ENCODE measurements around the gene WNT4. TPM values are rescaled to one million over a fixed set of nuclear protein-coding genes. Genes with fewer than 3 reads are reported as not detected.

The WNT4 gene
- total RNA-seq, 1 donor, result under 0.01 TPM

DNA sequence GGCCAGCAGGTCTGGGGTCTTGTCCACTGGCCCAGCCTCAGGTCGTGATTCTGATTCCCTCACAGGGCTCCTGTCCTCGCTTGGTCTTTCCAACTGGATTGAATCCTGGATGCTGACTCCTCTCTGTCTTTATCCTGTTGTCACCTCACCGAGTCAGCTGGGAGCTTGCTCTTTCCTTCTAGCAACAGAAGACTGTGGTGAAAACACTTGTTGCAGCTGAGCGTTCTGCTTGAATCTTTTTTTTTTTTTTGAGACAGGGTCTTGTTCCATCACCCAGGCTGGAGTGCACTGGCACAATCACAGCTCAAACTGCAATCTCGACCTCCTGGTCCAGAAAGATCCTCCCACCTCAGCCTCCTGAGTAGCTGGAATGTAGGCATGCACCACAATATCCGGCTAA lies 8.0 kb upstream of the WNT4 start:
- peaks cover 16% of the 10 kb centered on the region for H3K27me3 ChIP-seq (ENCODE audit: insufficient read depth, low read length)

DNA sequence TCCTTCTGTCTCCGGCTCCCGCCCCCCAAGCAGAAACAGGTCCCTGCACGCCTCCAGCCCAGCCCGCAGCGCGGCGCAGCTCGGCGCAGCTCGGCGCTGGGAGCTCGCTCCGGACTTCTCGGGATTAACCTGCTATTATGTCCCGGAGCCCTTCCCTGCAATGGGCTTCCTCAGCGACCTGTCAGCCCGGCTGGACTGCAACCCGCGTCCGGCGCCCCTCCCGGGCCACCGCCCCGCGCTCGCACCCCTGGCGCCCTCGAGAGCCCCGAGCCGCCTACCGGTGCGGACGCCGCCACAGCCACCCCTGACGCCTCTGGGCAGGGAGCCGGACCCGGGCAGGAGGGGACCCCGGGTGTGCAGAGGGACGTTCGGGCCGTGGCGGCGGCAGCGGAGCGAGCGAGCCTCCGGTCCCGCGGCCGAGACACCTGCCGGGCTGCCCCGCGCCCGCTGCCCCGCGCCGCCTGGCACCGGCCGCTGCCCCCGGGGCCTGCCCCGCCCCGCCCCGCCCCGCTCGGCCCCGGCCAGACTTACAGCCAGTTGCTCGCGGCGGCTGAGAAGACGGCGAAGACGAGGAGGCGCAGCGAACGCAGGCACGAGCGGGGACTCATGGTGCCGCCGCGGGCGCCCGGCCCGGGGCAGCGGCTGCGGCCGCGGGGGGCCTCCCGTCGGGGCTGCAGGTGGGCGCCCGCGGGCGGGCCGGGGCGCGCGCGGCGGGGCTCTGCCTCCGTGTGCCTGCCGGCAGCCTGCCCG lies 407 bp downstream of the WNT4 start:
- H3K4me2 ChIP-seq (ENCODE audit: insufficient read depth, low read length), result peak overlapping the region; percentile 36
- H3K4me1 ChIP-seq (ENCODE audit: insufficient read depth, low read length), result no peaks in the 10 kb centered on the region
- peaks cover 21% of the 10 kb centered on the region for H4K20me1 ChIP-seq (ENCODE audit: insufficient read depth, low read length)
- H3K27me3 ChIP-seq (ENCODE audit: insufficient read depth, low read length), result peaks cover 43% of the 10 kb centered on the region
- DNase-seq (ENCODE audit: insufficient read length, low spot score, missing footprints), result peak; percentile 96
- TF ChIP-seq, protein P1, sequence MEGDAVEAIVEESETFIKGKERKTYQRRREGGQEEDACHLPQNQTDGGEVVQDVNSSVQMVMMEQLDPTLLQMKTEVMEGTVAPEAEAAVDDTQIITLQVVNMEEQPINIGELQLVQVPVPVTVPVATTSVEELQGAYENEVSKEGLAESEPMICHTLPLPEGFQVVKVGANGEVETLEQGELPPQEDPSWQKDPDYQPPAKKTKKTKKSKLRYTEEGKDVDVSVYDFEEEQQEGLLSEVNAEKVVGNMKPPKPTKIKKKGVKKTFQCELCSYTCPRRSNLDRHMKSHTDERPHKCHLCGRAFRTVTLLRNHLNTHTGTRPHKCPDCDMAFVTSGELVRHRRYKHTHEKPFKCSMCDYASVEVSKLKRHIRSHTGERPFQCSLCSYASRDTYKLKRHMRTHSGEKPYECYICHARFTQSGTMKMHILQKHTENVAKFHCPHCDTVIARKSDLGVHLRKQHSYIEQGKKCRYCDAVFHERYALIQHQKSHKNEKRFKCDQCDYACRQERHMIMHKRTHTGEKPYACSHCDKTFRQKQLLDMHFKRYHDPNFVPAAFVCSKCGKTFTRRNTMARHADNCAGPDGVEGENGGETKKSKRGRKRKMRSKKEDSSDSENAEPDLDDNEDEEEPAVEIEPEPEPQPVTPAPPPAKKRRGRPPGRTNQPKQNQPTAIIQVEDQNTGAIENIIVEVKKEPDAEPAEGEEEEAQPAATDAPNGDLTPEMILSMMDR (IDR thresholded peaks at IDR 0.05; ENCODE audit: extremely low read depth, low read depth, low read length), result no peak
- no peak overlapping the region for H3K27ac ChIP-seq (ENCODE audit: low read depth, low read length)
- peak overlapping the region; percentile 40 for H3K4me3 ChIP-seq (ENCODE audit: insufficient read depth, low read length)
- no peaks in the 10 kb centered on the region for H3K36me3 ChIP-seq (ENCODE audit: insufficient read depth, low read length)
- no peaks in the 10 kb centered on the region for H3K79me2 ChIP-seq (ENCODE audit: insufficient read depth, low read length)
- H2AFZ ChIP-seq (ENCODE audit: low read length), result no peak overlapping the region
- no peaks in the 10 kb centered on the region for H3K9me3 ChIP-seq (ENCODE audit: low read depth, low read length)

More for the DNA sequence above, 8.0 kb upstream of the WNT4 start:
- Histone ChIP-seq H3K9me3 (ENCODE audit: low read depth, low read length) (no peaks in the 10 kb centered on the region), H3K4me1 (ENCODE audit: insufficient read depth, low read length) (no peaks in the 10 kb centered on the region), H4K20me1 (ENCODE audit: insufficient read depth, low read length) (no peaks in the 10 kb centered on the region), H3K79me2 (ENCODE audit: insufficient read depth, low read length) (no peaks in the 10 kb centered on the region), H3K36me3 (ENCODE audit: insufficient read depth, low read length) (no peaks in the 10 kb centered on the region), H3K4me3 (ENCODE audit: insufficient read depth, low read length) (no peak overlapping the region), H2AFZ (ENCODE audit: low read length) (no peak overlapping the region), H3K27ac (ENCODE audit: low read depth, low read length) (no peak overlapping the region), H3K4me2 (ENCODE audit: insufficient read depth, low read length) (no peak overlapping the region)
- peak; percentile 31 for DNase-seq (ENCODE audit: insufficient read length, low spot score, missing footprints)
- TF ChIP-seq, protein P1 (IDR thresholded peaks at IDR 0.05; ENCODE audit: extremely low read depth, low read depth, low read length), result no peak

DNA sequence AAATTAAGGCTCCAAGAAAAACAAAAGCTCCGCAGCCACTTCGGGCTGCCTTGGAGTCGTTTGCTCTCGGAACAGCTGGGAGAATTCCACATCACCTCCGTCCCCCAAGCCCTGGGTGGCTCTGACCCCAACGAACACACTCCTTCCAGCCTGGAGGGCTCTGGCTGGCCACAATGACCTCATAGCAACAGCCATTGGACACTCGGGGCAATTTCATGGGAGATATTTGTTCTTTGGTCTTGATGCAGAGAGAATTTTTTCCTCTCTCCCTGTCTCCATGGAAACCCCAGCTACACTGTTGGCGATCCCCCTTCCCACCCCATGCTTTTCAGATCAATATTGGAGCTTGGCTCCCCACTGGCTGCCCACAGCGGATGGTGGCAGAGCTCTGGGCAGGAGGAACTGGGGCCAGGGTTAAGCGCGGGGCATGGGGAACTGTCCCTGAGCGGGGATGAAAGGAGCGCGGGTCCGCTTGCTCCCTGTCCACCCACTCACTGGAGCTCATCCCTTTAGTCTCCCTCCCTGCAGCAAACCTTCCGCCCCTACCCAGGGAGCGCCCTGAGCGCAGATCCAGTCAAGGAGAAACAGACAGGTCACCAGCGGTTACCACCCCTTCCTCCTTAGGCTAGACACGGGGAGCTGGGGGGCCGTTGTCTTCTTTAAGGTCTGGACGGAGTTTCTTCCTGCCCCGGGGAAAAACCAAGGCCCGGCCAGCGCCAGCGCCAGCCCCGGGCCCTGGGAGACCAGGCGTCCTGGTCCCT lies 1.2 kb downstream of the WNT4 start:
- H3K4me2 ChIP-seq (ENCODE audit: insufficient read depth, low read length), result peak overlapping the region; percentile 36
- H4K20me1 ChIP-seq (ENCODE audit: insufficient read depth, low read length), result peaks cover 21% of the 10 kb centered on the region
- TF ChIP-seq, protein P1 (IDR thresholded peaks at IDR 0.05; ENCODE audit: extremely low read depth, low read depth, low read length), result no peak
- no peak overlapping the region for H3K4me3 ChIP-seq (ENCODE audit: insufficient read depth, low read length)
- H3K9me3 ChIP-seq (ENCODE audit: low read depth, low read length), result no peaks in the 10 kb centered on the region
- H3K27me3 ChIP-seq (ENCODE audit: insufficient read depth, low read length), result peaks cover 43% of the 10 kb centered on the region
- no peaks in the 10 kb centered on the region for H3K4me1 ChIP-seq (ENCODE audit: insufficient read depth, low read length)
- H3K27ac ChIP-seq (ENCODE audit: low read depth, low read length), result no peak overlapping the region
- H3K36me3 ChIP-seq (ENCODE audit: insufficient read depth, low read length), result no peaks in the 10 kb centered on the region
- H2AFZ ChIP-seq (ENCODE audit: low read length), result no peak overlapping the region
- DNase-seq (ENCODE audit: insufficient read length, low spot score, missing footprints), result no peak
- H3K79me2 ChIP-seq (ENCODE audit: insufficient read depth, low read length), result no peaks in the 10 kb centered on the region

DNA sequence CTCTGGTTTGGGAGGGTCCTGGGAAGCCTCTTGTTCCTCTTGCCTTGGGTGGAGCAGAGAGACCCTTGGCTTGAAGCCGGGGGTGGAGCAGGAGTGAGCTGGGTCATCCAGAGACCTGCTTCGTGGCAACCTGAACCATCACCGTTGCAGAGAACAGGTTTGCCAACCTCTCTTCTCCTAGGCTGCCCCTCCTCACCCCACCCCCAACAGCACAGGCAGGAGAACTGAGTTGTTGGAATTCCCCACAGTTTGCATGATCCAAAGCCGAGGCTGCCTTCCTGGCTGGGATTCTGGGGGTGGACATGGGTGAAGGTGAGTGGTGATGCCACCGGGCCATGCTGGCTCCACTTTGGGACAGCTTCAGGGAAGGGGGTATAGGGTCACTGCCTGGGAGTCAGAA lies 2.2 kb downstream of the WNT4 start:
- Histone ChIP-seq H3K27ac (ENCODE audit: low read depth, low read length) (no peak overlapping the region), H3K36me3 (ENCODE audit: insufficient read depth, low read length) (no peaks in the 10 kb centered on the region), H3K4me3 (ENCODE audit: insufficient read depth, low read length) (no peak overlapping the region), H3K27me3 (ENCODE audit: insufficient read depth, low read length) (peaks cover 45% of the 10 kb centered on the region), H4K20me1 (ENCODE audit: insufficient read depth, low read length) (peaks cover 25% of the 10 kb centered on the region), H3K4me2 (ENCODE audit: insufficient read depth, low read length) (no peak overlapping the region), H3K9me3 (ENCODE audit: low read depth, low read length) (no peaks in the 10 kb centered on the region), H3K79me2 (ENCODE audit: insufficient read depth, low read length) (no peaks in the 10 kb centered on the region), H2AFZ (ENCODE audit: low read length) (no peak overlapping the region), H3K4me1 (ENCODE audit: insufficient read depth, low read length) (no peaks in the 10 kb centered on the region)
- DNase-seq (ENCODE audit: insufficient read length, low spot score, missing footprints), result no peak
- TF ChIP-seq, protein P1 (IDR thresholded peaks at IDR 0.05; ENCODE audit: extremely low read depth, low read depth, low read length), result no peak

Data from osteoblast (primary cell).